ENCODE data around the gene DACH1. TPM values are rescaled to one million over a fixed set of nuclear protein-coding genes. Genes with fewer than 3 reads are reported as not detected.
A peak's percentile ranks its signal among the peaks of the same experiment; 100 is the strongest.

The DACH1 gene
- total RNA-seq, 4 donors from 2014 or later = 1.5 to 55.1 (median 4.7) TPM

DNA sequence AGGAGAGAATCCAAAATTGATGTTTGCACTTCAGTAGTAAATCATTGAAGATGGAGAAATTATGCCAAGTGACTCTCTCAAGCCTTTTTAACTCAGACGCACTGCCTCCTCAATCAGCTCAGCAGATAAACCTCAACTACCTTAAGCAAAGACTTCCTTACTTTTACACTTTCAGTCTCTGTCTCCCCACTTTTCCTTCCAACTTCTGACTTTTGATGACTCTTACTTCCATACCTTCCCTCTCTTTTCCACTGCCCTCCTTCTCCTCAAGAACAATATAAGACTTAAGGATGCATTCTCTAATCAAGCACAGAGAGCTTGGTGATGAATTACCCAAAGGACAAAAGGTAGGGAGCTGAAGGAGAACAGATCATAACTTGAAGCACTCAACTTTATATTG is 4.8 kb upstream of the DACH1 start:
- TF ChIP-seq, protein P1, sequence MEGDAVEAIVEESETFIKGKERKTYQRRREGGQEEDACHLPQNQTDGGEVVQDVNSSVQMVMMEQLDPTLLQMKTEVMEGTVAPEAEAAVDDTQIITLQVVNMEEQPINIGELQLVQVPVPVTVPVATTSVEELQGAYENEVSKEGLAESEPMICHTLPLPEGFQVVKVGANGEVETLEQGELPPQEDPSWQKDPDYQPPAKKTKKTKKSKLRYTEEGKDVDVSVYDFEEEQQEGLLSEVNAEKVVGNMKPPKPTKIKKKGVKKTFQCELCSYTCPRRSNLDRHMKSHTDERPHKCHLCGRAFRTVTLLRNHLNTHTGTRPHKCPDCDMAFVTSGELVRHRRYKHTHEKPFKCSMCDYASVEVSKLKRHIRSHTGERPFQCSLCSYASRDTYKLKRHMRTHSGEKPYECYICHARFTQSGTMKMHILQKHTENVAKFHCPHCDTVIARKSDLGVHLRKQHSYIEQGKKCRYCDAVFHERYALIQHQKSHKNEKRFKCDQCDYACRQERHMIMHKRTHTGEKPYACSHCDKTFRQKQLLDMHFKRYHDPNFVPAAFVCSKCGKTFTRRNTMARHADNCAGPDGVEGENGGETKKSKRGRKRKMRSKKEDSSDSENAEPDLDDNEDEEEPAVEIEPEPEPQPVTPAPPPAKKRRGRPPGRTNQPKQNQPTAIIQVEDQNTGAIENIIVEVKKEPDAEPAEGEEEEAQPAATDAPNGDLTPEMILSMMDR (IDR thresholded peaks at IDR 0.05) = no peak
- TF ChIP-seq POLR2A (IDR thresholded peaks at IDR 0.05) = no peak
- Histone ChIP-seq H3K36me3 (no peaks in the 10 kb centered on the region), H3K27me3 (peaks cover 0 to 8% of the 10 kb centered on the region in 2 donors), H3K4me3 (no peak overlapping the region), H3K27ac (no peak overlapping the region), H3K9me3 (no peaks in the 10 kb centered on the region), H3K4me1 (no peaks in the 10 kb centered on the region)
- DNase-seq = no peak
- intact Hi-C loops (cut with DNase I; ENCODE audit: low total_unique reads) = no loop called here

DNA sequence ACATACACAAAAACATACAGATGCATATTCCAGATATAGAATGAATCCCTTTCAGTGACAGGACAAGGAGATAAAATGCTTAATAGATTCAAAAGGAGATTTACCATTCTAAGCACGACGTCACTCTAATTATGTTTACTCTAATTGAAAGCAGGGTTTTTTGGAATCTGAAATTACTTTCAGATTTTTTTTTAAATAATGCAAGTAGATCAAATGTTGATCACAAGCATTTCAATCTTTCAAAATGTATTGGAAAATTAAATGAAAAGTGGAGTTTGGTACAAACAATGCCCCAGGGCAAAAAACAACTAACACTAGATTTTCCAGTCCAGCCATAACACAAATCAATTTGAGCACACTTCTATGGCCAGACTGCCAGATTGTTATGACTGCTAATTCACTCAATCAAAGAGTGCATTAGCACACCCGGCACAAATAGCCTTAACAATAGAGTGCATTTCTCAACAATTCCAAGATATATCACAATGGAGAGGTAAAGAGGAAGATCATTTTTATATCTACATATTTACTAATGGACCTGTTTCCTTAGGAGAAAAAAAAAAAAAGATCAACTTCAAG is 4.3 kb upstream of the DACH1 start:
- H3K36me3 ChIP-seq = no peaks in the 10 kb centered on the region
- intact Hi-C loops (cut with DNase I; ENCODE audit: low total_unique reads) = no loop called here
- no peak for DNase-seq
- no peak overlapping the region for H3K27ac ChIP-seq
- no peak overlapping the region for H3K4me3 ChIP-seq
- TF ChIP-seq POLR2A (IDR thresholded peaks at IDR 0.05) = no peak
- TF ChIP-seq, protein P1 (IDR thresholded peaks at IDR 0.05) = no peak
- H3K27me3 ChIP-seq = peaks cover 0 to 8% of the 10 kb centered on the region in 2 donors
- no peaks in the 10 kb centered on the region for H3K4me1 ChIP-seq
- no peaks in the 10 kb centered on the region for H3K9me3 ChIP-seq

DNA sequence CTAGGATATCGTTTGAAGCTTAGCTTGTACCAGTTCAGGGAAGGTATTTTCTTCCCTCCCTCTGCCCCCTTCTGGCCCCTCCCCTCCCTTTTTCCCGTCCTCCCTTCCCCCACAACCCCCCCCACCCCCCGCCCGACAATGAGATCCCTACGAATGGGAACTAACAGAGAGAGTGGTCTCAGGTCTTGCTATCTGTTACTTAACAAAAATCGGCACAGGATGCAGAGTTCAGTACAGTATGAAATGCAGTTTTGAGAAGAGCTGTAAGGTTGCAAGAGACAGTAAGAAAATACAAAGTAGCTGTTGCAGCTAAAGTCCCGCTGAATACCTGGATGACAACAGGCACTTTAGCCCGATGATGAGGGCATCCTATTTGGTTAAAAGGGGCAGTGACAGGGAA is 3.1 kb upstream of the DACH1 start:
- Histone ChIP-seq H3K4me3 (no peak overlapping the region), H3K4me1 (no peaks in the 10 kb centered on the region), H3K27me3 (peaks cover 0 to 8% of the 10 kb centered on the region in 2 donors), H3K36me3 (no peaks in the 10 kb centered on the region), H3K27ac (no peak overlapping the region), H3K9me3 (no peaks in the 10 kb centered on the region)
- no peak for TF ChIP-seq POLR2A (IDR thresholded peaks at IDR 0.05)
- TF ChIP-seq, protein P1 (IDR thresholded peaks at IDR 0.05) = no peak
- DNase-seq = no peak
- intact Hi-C loops (cut with DNase I; ENCODE audit: low total_unique reads) = no loop called here

DNA sequence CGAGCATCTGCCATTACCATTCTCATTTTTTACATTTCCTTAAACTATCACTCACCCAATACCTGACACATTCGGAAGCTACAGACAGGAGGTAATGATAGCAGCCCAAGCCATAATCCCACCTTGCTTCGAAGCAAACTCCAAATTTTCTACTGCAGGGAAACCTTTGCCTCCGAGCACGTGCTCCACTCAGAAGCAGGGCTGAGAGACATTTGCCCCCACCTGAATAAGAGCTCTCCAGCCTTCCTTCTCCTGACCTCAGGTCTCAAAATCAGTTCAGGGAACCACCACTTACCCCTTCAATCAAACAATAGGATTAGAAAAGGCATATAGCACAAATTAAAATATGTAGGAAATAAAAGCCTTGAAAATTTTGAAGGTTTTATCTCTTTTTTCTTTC is 2.3 kb upstream of the DACH1 start:
- Histone ChIP-seq H3K27me3 (peaks cover 0 to 8% of the 10 kb centered on the region in 2 donors), H3K27ac (no peak overlapping the region), H3K9me3 (no peaks in the 10 kb centered on the region), H3K36me3 (no peaks in the 10 kb centered on the region), H3K4me3 (no peak overlapping the region), H3K4me1 (no peaks in the 10 kb centered on the region)
- DNase-seq = no peak
- TF ChIP-seq, protein P1 (IDR thresholded peaks at IDR 0.05) = no peak
- TF ChIP-seq POLR2A (IDR thresholded peaks at IDR 0.05) = no peak
- intact Hi-C loops (cut with DNase I; ENCODE audit: low total_unique reads) = no loop called here

DNA sequence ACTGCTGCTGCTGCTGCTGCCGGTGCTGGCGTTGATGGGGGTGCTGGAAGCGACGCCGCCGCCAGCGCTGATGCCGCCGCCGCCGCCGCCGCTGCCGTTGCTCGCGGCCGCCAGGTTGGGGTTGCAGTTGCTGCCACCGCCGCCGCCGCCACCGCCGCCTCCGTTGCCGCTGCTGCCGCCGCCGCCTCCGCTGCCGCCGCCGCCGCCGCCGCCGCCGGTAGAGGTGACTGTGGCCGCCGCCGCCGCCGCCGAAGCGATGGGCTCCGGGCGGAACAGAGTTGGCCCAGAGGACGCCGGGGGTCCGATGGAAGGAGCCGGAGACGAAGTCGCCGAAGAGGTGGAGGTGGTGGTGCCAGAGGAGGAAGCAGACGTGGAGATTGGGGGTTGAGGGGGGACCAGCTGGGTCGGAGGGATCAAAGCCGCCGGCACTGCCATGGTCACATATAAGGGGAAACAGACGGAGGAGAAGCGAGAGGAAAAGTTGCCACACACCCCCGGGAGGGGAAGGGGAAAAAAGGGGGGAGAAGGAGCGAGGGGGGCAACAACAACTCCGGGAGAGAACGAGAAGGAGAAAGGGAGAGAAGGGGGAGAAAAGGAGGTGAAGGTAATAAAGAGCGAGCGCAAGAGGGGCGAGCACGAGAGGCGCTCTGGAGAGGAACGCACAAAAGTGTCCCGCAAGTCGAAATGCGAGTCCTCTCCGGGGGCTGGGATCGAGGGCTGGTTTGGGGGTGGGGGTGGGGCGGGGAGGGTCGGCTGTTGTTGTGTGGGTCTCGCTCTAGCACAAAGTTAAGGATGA is 471 bp downstream of the DACH1 start:
- Histone ChIP-seq H3K9me3 (no peaks in the 10 kb centered on the region), H3K27ac (peak overlapping the region; percentile 66 to 79), H3K36me3 (no peaks in the 10 kb centered on the region), H3K4me3 (peak overlapping the region; percentile 45 to 48), H3K4me1 (no peaks in the 10 kb centered on the region), H3K27me3 (peaks cover 0 to 8% of the 10 kb centered on the region in 2 donors)
- TF ChIP-seq, protein P1 (IDR thresholded peaks at IDR 0.05) = no peak
- no peak for TF ChIP-seq POLR2A (IDR thresholded peaks at IDR 0.05)
- DNase-seq = peak; percentile 12 to 27
- intact Hi-C loops (cut with DNase I; ENCODE audit: low total_unique reads) = no loop called here

Measured in uterus (tissue), 4 donors.